A549 (cell line): ENCODE results near the gene UBASH3B.

Source experiments
- RAD21 ChIP-seq, 2 experiments: fragments of >200 bp in 1 of 2; sonication (Bioruptor Twin) in 1 of 2; formaldehyde crosslinking in 1 of 2; IDR thresholded peaks in 1 of 2; conservative IDR thresholded peaks in 1 of 2; 2 replicates in 1 of 2; 3 replicates in 1 of 2; pipeline ENCODE4 v1.6.1; 2012 to 2018; ENCODE audit warnings: inconsistent platforms in 1 of 2
- TF ChIP-seq, protein P1 (sequence below): fragments of >200 bp; sonication (Bioruptor Twin); formaldehyde crosslinking; IDR thresholded peaks from 3 replicates; pipeline ENCODE4 v1.5.1; 2016

DNA sequence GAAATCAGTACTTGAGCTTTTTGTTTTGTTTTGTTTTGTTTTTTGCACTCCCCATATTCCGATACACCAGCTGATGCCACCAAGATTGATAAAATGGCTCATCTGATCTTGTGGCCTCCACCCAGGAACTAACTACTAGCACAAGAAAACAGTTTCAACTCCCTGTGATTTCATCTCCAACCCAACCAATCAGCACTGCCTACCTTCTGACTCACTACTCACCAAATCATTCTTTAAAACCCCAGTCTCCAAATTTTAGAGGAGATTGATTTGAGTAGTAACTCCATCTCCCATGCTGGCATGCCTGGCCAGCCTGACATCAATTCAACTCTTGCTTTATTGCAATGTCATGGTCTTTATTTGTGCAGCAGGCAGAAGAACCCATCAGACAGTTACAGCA lies 166.7 kb downstream of the UBASH3B start:
- no peak for TF ChIP-seq RAD21 (conservative IDR thresholded peaks at IDR 0.05 in 1 of 2, IDR thresholded peaks at IDR 0.05 in 1 of 2)
- TF ChIP-seq, protein P1, sequence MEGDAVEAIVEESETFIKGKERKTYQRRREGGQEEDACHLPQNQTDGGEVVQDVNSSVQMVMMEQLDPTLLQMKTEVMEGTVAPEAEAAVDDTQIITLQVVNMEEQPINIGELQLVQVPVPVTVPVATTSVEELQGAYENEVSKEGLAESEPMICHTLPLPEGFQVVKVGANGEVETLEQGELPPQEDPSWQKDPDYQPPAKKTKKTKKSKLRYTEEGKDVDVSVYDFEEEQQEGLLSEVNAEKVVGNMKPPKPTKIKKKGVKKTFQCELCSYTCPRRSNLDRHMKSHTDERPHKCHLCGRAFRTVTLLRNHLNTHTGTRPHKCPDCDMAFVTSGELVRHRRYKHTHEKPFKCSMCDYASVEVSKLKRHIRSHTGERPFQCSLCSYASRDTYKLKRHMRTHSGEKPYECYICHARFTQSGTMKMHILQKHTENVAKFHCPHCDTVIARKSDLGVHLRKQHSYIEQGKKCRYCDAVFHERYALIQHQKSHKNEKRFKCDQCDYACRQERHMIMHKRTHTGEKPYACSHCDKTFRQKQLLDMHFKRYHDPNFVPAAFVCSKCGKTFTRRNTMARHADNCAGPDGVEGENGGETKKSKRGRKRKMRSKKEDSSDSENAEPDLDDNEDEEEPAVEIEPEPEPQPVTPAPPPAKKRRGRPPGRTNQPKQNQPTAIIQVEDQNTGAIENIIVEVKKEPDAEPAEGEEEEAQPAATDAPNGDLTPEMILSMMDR: no peak
